MV-4-11 (cell line): ENCODE data around the gene PCDHGA4.
"Not testable (repeated sequence)": the region's sequence is repeated elsewhere in the genome, so short reads cannot be mapped to it uniquely, and the experiment has no call there.

Experiments used
- DNase-seq: peaks from one replicate; lab custom pipeline; 2025; lab: John Stamatoyannopoulos, UW

Gene PCDHGA4

DNA sequence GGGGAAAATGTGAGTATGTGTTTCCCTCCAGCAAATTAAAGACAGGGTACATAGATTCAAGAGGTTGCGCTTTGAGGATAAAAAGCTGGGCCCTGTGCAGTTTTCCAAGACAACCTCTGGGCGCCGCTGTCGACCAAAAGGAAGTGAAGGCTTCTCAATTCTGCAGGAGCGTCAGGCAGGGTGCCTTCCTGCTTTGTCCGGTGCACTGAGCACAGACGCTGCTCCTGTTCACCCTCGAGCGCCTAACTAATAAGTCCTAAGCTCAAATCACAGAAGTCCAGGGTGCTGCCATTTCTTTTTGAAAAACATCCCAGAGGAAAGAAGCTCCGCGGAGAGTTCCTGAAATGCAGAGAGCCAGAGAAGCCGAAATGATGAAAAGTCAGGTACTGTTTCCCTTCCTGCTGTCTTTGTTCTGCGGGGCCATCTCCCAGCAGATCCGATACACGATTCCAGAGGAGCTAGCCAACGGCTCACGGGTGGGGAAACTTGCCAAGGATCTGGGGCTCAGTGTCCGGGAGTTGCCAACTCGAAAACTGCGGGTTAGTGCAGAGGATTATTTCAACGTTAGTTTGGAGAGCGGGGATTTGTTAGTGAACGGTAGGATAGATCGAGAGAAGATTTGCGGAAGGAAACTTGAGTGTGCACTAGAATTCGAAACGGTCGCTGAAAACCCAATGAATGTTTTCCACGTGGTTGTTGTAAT is 4.8 kb upstream of the PCDHGA4 start, which contains the start of gene PCDHGB1:
PCDHGB1 (plus strand) TSS at position 183 of the 703 bp plus-strand sequence; CDS start at position 345, 162 bp downstream.
- no peak for DNase-seq

DNA sequence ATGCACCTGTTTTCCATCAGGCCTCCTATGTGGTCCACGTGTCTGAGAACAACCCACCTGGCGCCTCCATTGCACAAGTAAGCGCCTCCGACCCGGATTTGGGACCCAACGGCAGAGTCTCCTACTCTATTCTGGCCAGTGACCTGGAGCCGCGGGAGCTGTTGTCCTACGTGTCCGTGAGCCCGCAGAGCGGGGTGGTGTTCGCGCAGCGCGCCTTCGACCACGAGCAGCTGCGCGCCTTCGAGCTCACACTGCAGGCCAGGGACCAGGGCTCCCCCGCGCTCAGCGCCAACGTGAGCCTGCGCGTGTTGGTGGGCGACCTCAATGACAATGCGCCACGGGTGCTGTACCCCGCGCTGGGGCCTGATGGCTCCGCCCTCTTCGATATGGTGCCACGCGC is 3.2 kb upstream of the PCDHGA4 start:
- DNase-seq: no peak

DNA sequence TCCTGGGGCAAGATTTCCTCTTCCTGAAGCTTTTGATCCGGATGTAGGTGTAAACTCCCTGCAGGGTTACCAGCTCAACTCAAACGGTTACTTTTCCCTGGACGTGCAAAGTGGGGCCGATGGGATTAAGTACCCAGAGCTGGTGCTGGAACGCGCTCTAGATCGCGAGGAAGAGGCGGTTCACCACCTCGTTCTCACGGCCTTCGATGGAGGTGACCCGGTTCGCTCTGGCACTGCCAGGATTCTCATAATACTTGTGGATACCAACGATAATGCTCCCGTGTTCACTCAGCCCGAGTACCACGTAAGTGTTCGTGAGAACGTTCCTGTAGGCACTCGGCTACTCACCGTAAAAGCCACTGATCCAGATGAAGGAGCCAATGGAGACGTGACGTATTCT is 820 bp downstream of the PCDHGA4 start:
- DNase-seq: no peak

DNA sequence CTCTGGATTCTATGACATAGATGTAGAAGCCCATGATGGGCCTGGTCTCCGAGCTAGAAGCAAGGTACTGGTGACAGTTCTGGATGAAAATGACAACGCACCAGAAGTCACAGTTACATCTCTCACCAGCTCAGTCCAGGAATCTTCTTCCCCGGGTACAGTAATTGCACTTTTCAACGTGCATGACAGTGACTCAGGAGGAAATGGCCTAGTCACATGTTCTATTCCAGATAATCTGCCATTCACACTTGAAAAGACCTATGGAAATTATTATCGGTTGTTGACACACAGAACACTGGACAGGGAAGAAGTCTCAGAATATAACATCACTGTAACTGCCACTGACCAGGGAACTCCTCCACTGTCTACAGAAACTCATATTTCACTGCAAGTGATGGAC is 1.3 kb downstream of the PCDHGA4 start:
- no peak for DNase-seq

DNA sequence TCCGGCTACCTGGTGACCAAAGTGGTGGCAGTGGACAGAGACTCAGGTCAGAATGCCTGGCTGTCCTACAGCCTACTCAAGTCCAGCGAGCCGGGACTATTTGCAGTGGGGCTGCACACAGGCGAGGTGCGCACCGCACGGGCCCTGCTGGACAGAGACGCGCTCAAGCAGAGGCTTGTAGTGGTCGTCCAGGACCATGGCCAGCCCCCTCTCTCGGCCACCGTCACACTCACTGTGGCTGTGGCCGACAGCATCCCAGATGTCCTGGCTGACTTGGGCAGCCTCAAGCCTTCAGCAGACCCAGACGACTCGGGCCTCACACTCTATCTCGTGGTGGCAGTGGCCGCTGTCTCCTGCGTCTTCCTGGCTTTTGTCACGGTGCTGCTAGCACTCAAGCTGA is 2.1 kb downstream of the PCDHGA4 start:
- DNase-seq: no peak

DNA sequence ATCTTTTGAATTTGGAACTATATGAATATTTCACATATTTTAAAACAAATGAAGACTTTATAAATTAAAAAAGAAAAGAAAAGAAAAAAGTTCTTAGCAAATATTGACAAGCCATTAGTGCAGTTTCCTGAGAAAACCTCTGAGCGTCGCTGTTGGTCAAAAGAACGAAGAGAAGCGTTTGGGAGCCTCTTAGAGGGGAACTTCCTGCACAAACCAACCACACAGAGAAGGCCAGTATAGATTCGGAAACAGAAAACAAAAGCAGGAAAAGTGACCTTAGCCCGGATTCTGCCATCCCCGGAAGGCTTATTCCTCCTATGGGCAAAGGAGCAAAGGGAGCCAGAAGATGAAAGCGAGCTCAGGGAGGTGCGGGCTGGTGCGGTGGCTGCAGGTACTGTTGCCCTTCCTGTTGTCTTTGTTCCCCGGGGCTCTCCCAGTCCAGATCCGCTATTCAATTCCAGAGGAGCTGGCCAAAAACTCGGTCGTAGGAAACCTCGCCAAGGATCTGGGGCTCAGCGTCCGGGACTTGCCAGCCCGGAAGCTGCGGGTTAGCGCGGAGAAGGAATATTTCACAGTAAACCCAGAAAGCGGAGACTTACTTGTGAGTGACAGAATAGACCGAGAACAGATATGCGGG is 5.1 kb downstream of the PCDHGA4 start, which contains the start of gene PCDHGB2:
PCDHGB2 (plus strand) TSS at position 205 of the 637 bp plus-strand sequence; CDS start at position 347, 142 bp downstream.
- peak; percentile 82 for DNase-seq

DNA sequence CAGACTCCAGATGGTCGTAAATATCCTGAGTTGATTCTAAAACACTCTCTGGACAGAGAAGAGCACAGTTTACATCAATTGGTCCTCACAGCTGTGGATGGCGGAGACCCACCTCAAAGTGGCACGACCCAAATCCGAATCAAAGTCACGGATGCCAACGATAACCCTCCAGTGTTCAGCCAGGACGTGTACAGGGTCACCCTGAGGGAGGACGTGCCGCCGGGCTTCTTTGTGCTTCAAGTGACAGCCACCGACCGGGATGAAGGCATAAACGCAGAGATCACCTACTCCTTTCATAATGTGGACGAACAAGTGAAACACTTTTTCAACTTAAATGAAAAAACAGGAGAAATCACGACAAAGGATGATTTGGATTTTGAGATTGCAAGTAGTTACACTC is 5.9 kb downstream of the PCDHGA4 start:
- DNase-seq: no peak

DNA sequence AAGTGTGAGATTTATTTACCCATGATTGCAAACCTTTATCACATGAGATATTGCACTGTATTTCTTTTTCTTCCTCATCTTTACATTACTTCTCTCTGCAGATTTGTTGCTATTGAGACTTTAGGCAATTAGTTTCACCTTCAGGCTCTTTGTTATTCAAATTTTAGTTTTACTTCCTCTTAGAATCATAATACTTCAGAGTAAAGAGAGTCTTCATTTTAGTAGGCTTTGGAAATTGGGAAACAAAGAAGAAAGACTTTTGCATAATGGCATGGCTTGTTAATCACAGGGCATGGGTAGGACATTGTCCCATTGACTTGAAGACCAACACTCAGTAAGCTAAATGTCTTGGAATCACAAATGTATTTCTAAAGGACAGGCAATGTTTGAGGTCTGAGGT is 7.9 kb downstream of the PCDHGA4 start:
- peak; percentile 81 for DNase-seq

DNA sequence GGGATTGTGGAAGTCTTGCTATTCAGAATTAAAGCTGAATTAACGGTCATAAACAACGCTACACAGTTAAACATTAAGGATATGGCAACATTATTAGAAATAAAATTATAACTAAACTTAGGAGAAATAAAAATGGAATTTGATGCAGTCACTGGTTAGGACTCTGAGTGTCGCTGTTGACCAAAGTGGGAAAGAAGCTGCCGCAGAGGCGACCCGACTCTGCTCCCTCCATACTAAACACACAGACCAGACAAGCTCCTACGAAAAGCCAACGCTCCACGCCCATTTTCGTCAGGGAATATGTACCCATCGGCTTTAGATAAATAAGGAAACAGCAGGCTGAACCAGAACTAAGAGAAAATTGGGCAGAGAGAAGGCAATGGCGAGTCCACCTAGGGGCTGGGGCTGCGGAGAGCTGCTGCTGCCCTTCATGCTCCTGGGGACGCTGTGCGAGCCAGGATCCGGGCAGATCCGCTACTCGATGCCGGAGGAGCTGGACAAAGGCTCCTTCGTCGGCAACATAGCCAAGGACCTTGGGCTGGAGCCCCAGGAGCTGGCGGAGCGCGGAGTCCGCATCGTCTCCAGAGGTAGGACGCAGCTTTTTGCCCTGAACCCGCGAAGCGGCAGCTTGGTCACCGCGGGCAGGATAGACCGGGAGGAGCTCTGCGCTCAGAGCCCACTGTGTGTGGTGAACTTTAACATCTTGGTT is 9.3 kb downstream of the PCDHGA4 start, which contains the start of gene PCDHGA5:
PCDHGA5 (plus strand) TSS at position 211 of the 709 bp plus-strand sequence; CDS start at position 380, 169 bp downstream.
- no peak for DNase-seq

DNA sequence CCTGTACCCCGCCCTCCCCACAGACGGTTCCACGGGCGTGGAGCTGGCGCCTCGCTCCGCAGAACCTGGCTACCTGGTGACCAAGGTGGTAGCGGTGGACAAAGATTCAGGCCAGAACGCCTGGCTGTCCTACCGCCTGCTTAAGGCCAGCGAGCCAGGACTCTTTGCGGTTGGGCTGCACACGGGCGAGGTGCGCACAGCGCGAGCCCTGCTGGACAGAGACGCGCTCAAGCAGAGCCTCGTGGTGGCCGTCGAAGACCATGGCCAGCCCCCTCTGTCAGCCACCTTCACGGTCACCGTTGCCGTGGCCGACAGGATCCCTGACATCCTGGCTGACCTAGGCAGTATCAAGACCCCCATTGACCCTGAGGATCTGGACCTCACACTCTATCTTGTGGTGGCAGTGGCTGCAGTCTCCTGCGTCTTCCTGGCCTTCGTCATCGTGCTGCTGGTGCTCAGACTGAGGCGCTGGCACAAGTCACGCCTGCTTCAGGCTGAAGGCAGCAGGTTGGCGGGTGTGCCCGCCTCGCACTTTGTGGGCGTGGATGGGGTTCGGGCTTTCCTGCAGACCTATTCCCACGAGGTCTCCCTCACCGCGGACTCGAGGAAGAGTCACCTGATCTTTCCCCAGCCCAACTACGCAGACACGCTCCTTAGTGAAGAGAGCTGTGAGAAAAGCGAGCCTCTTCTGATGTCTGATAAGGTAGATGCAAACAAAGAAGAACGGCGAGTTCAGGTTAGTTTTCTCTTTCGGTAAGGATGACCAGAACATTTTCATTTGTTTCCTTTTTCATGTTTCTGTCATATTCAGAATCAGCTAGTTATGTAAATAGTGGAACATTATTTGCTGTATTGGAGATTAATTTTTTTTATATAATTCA is 11.4 kb downstream of the PCDHGA4 start:
- no peak for DNase-seq

DNA sequence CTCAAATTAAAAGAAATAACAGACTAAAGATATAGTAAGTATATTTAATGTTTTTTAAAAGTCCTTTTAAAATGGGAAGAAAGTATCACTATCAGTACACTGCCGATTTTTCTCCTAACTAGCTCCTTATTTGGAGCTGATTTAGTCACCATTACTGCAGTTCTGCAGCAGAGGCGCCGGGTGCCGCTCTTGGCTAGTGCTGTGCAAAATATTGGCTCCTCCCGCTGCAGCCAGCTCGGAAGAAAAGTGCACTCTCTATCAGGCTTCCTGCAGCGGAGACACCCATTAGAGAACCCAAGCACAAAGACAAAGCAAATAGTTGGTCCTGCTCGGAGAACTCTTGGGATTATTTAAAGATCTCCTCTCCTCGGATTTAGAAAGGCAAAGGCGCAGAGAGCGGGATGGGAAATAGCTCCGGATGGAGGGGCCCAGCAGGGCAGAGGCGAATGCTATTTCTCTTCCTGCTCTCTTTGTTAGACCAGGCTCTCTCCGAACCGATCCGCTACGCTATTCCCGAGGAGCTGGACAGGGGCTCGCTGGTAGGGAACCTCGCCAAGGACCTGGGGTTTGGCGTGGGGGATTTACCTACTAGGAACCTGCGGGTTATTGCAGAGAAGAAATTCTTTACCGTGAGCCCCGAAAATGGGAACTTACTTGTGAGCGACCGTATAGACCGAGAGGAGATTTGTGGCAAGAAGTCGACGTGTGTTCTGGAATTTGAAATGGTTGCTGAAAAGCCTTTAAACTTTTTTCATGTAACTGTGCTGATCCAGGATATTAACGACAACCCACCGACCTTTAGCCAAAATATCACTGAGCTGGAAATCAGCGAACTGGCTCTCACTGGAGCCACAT is 15.4 kb downstream of the PCDHGA4 start, which contains the start of gene PCDHGB3:
PCDHGB3 (plus strand) TSS at position 249 of the 855 bp plus-strand sequence; CDS start at position 402, 153 bp downstream.
- DNase-seq: no peak

DNA sequence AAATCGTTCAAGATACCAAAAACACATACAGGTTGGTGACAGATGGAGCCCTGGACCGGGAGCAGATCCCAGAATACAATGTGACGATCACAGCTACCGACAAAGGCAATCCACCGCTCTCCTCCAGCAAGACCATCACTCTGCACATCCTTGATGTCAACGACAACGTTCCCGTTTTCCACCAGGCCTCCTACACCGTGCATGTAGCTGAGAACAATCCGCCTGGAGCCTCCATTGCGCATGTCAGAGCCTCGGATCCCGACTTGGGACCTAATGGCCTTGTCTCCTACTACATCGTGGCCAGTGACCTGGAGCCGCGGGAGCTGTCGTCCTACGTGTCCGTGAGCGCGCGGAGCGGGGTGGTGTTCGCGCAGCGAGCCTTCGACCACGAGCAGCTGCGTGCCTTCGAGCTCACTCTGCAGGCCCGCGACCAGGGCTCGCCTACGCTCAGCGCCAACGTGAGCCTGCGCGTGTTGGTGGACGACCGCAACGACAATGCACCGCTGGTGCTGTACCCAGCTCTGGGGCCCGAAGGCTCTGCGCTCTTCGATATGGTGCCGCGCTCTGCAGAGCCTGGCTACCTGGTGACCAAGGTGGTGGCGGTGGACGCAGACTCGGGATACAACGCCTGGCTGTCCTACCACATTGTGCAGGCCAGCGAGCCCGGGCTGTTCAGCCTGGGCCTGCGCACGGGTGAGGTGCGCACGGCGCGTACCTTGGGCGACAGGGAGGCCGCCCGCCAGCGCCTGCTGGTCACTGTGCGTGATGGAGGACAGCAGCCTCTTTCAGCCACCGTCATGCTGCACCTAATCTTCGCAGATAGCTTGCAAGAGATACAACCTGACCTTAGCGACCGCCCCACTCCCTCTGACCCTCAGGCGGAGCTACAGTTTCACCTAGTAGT is 17.0 kb downstream of the PCDHGA4 start:
- no peak for DNase-seq

DNA sequence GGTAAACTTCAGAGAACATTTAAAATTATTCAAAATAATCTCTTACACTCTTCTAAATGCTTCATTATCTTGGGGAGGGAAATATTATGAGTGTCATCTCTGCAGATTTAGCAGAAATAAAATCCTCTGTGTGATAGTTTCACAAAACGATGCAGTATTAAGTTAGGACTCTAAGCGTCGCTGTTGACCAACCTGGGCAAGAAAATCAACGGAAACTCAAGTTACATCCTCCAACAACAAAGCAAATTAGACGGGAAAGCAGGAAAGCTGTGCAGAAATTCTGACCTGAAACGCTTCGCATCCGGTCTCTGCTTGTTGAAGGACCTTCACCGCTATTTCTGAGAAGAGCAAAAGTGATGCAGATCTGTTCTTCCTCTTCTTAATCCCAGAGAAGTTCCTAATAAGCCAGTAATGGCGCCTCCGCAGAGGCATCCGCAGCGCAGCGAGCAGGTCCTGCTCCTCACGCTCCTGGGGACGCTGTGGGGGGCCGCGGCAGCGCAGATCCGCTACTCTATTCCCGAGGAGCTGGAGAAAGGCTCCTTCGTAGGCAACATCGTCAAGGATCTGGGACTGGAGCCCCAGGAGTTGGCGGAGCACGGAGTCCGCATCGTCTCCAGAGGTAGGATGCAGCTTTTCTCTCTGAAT is 19.0 kb downstream of the PCDHGA4 start, which contains the start of gene PCDHGA6:
PCDHGA6 (plus strand) TSS at position 219 of the 645 bp plus-strand sequence; CDS start at position 412, 193 bp downstream.
- no peak for DNase-seq

DNA sequence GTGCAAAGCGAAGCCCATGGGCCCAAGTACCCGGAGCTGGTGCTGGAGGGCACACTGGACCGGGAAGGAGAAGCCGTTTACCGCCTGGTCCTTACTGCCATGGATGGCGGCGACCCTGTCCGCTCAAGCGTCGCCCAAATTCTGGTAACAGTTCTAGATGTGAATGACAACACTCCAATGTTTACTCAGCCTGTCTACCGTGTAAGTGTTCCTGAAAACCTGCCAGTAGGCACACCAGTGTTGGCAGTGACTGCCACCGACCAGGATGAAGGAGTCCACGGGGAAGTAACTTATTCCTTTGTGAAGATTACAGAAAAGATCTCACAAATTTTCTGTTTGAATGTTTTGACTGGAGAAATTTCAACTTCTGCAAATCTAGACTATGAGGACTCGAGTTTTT is 19.8 kb downstream of the PCDHGA4 start:
- no peak for DNase-seq

DNA sequence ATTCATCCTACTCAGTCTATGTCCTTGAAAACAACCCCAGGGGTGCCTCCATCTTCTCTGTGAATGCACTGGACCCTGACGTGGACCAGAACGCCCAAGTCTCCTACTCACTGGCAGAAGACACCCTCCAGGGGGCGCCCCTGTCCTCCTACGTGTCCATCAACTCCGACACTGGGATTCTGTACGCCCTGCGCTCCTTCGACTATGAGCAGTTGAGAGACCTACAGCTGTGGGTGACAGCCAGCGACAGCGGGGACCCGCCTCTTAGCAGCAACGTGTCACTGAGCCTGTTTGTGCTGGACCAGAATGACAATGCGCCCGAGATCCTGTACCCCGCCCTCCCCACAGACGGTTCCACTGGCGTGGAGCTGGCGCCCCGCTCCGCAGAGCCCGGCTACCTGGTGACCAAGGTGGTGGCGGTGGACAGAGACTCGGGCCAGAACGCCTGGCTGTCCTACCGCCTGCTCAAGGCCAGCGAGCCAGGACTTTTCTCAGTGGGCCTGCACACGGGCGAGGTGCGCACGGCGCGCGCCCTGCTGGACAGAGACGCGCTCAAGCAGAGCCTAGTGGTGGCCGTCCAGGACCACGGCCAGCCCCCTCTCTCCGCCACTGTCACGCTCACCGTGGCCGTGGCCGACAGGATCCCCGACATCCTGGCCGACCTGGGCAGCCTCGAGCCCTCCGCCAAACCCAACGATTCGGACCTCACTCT is 20.8 kb downstream of the PCDHGA4 start:
- not testable (repeated sequence) for DNase-seq

DNA sequence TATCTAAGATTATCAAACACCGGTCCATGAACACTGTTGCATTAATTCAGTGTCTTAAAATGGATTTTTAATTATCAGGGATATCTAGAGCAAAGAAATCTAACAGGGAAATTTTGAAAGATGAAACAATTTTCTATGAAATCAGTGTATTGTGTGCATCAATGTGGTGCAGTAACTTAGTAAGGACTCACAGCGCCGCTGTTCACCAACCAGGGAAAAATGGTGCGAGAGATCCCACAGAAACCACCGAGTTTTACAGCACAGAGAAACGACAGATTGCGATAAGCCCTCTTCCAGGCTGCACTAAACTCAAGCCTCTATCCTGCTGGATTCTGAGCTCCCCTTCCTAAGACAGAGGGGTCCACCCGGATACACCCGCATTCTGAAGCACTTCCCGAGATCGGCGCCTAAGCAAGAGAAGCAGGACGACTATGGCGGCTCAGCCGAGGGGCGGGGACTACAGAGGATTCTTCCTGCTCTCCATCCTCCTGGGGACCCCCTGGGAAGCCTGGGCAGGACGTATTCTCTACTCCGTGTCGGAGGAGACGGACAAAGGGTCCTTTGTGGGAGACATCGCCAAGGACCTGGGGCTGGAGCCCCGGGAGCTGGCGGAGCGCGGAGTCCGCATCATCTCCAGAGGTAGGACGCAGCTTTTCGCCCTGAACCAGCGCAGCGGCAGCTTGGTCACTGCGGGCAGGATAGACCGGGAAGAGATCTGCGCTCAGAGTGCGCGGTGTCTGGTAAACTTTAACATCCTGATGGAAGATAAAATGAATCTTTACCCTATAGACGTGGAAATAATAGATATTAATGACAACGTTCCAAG is 27.9 kb downstream of the PCDHGA4 start, which contains the start of gene PCDHGA7:
PCDHGA7 (plus strand) TSS at position 274 of the 826 bp plus-strand sequence; CDS start at position 432, 158 bp downstream.
- DNase-seq: no peak

DNA sequence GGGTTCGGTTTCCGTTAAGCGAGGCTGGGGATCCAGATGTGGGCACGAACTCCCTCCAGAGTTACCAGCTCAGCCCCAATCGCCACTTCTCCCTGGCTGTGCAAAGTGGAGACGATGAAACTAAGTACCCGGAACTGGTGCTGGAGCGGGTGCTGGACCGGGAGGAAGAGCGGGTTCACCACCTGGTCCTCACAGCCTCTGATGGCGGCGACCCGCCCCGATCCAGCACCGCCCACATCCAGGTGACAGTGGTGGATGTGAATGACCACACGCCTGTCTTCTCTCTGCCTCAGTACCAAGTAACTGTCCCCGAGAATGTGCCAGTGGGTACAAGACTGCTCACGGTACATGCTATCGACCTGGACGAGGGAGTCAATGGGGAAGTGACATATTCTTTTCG is 28.5 kb downstream of the PCDHGA4 start:
- no peak for DNase-seq
